ENCODE measurements around the gene TGIF1.
A peak's percentile ranks its signal among the peaks of the same experiment; 100 is the strongest.
"Not testable (repeated sequence)": the region's sequence is repeated elsewhere in the genome, so short reads cannot be mapped to it uniquely, and the experiment has no call there.

The TGIF1 gene

GRCh38 chr18:3450012-3450798, at the start of gene TGIF1:
Gene TGIF1, plus strand, starts transcription at chr18:3450172. Its CDS starts 318 bp downstream, at chr18:3450490.
- peak within 1 kb of the TSS; percentile 94 for H3K4me3 ChIP-seq (ENCODE audit: low read length)
- TF ChIP-seq ZNF274 (IDR thresholded peaks at IDR 0.05; ENCODE audit: low read depth, low read length): no peak

- H3K4me3 ChIP-seq (ENCODE audit: low read length): no peak overlapping the region
Measured at GRCh38 chr18:3400567-3401296, 49.2 kb upstream of the TGIF1 start.

GRCh38 chr18:3401669-3402620, 48.0 kb upstream of the TGIF1 start:
- no peak for TF ChIP-seq ZNF274 (IDR thresholded peaks at IDR 0.05; ENCODE audit: low read depth, low read length)
- no peak overlapping the region; the same call in 1 of the 2 replicates for H3K4me3 ChIP-seq (ENCODE audit: low read length)

More at GRCh38 chr18:3400567-3401296, 49.2 kb upstream of the TGIF1 start:
- TF ChIP-seq ZNF274 (IDR thresholded peaks at IDR 0.05; ENCODE audit: low read depth, low read length): no peak

- no peak for TF ChIP-seq ZNF274 (IDR thresholded peaks at IDR 0.05; ENCODE audit: low read depth, low read length)
- H3K4me3 ChIP-seq (ENCODE audit: low read length): no peak overlapping the region
Measured at GRCh38 chr18:3402982-3403451, 47.0 kb upstream of the TGIF1 start.

GRCh38 chr18:3405713-3406112, 44.3 kb upstream of the TGIF1 start:
- TF ChIP-seq ZNF274 (IDR thresholded peaks at IDR 0.05; ENCODE audit: low read depth, low read length): no peak
- no peak overlapping the region for H3K4me3 ChIP-seq (ENCODE audit: low read length)

- TF ChIP-seq ZNF274 (IDR thresholded peaks at IDR 0.05; ENCODE audit: low read depth, low read length): no peak
Measured at GRCh38 chr18:3408107-3408506, 41.9 kb upstream of the TGIF1 start.

GRCh38 chr18:3409811-3410210, 40.2 kb upstream of the TGIF1 start:
- no peak for TF ChIP-seq ZNF274 (IDR thresholded peaks at IDR 0.05; ENCODE audit: low read depth, low read length)
- H3K4me3 ChIP-seq (ENCODE audit: low read length): no peak overlapping the region

More at GRCh38 chr18:3408107-3408506, 41.9 kb upstream of the TGIF1 start:
- no peak overlapping the region for H3K4me3 ChIP-seq (ENCODE audit: low read length)

- TF ChIP-seq ZNF274 (IDR thresholded peaks at IDR 0.05; ENCODE audit: low read depth, low read length): no peak
- H3K4me3 ChIP-seq (ENCODE audit: low read length): no peak overlapping the region
Measured at GRCh38 chr18:3410273-3410672, 39.7 kb upstream of the TGIF1 start.

- not testable (repeated sequence) for H3K4me3 ChIP-seq (ENCODE audit: low read length)
Measured at GRCh38 chr18:3410876-3411275, 39.1 kb upstream of the TGIF1 start.

- no peak for TF ChIP-seq ZNF274 (IDR thresholded peaks at IDR 0.05; ENCODE audit: low read depth, low read length)
- H3K4me3 ChIP-seq (ENCODE audit: low read length): no peak overlapping the region
Measured at GRCh38 chr18:3411327-3411726, 38.6 kb upstream of the TGIF1 start.

GRCh38 chr18:3411854-3412268, 38.1 kb upstream of the TGIF1 start:
- TF ChIP-seq ZNF274 (IDR thresholded peaks at IDR 0.05; ENCODE audit: low read depth, low read length): no peak
- H3K4me3 ChIP-seq (ENCODE audit: low read length): no peak overlapping the region

- H3K4me3 ChIP-seq (ENCODE audit: low read length): not testable (repeated sequence)
Measured at GRCh38 chr18:3412528-3412927, 37.4 kb upstream of the TGIF1 start.

- no peak overlapping the region for H3K4me3 ChIP-seq (ENCODE audit: low read length)
- TF ChIP-seq ZNF274 (IDR thresholded peaks at IDR 0.05; ENCODE audit: low read depth, low read length): no peak
Measured at GRCh38 chr18:3415110-3415509, 34.9 kb upstream of the TGIF1 start.

- no peak for TF ChIP-seq ZNF274 (IDR thresholded peaks at IDR 0.05; ENCODE audit: low read depth, low read length)
- H3K4me3 ChIP-seq (ENCODE audit: low read length): no peak overlapping the region
Measured at GRCh38 chr18:3418083-3418482, 31.9 kb upstream of the TGIF1 start.

All from GM08714 (cell line).